H1 (cell line): ENCODE data around the gene ANAPC2. TPM values are rescaled to one million over a fixed set of nuclear protein-coding genes. Genes with fewer than 3 reads are reported as not detected.
A peak's percentile ranks its signal among the peaks of the same experiment; 100 is the strongest.

Experiments
- CTCF ChIA-PET: fragments of 300-600 bp; sonication (Branson Sonifier 250); formaldehyde crosslinking; loops from one replicate; lab custom pipeline; 2021; ENCODE audit not compliant: partially characterized antibody; lab: Charles Lee
- POLR2A ChIA-PET: fragments of 300-600 bp; sonication (Branson Sonifier 250); formaldehyde crosslinking; loops from one replicate; lab custom pipeline; 2021; ENCODE audit warnings: inconsistent platforms; ENCODE audit not compliant: partially characterized antibody; lab: Charles Lee
- DNase-seq, 2 experiments: peaks; one replicate each; pipeline versions ENCODE4 v3.0.0 to v3.0.0-alpha.2; 2010 to 2022; ENCODE audit warnings: low spot score in 2 of 2, low read depth in 1 of 2, mixed read lengths in 1 of 2
- FAIRE-seq: peaks from 2 replicates; lab custom pipeline; 2011; peaks lifted over from hg19 to GRCh38; lab: Jason Lieb, UNC
- H2AFZ ChIP-seq: 2 replicates; pipeline ENCODE4 v1.8.1; 2012; ENCODE audit warnings: low read length, inconsistent platforms
- H2AK5ac ChIP-seq: 2 replicates; pipeline ENCODE4 v1.6.1; 2013; ENCODE audit warnings: low read depth, low read length
- H2BK120ac ChIP-seq: replicated peaks from 2 replicates; pipeline ENCODE3; 2013; ENCODE audit warnings: low read depth, low read length, inconsistent platforms
- H2BK12ac ChIP-seq: 2 replicates; pipeline ENCODE4 v1.6.1; 2013; ENCODE audit warnings: low read depth, low read length
- H2BK15ac ChIP-seq: 2 replicates; pipeline ENCODE4 v1.6.1; 2013; ENCODE audit warnings: low read length
- H2BK20ac ChIP-seq: 2 replicates; pipeline ENCODE4 v1.6.1; 2013; ENCODE audit warnings: low read length
- H2BK5ac ChIP-seq: 2 replicates; pipeline ENCODE4 v1.6.1; 2013; ENCODE audit warnings: low read depth, low read length
- H3K14ac ChIP-seq: 2 replicates; pipeline ENCODE4 v1.6.1; 2013; ENCODE audit warnings: inconsistent platforms; ENCODE audit not compliant: insufficient read length
- H3K18ac ChIP-seq: 2 replicates; pipeline ENCODE4 v1.6.1; 2013; ENCODE audit warnings: low read length; ENCODE audit errors: extremely low read depth
- H3K23ac ChIP-seq: 2 replicates; pipeline ENCODE4 v1.6.1; 2013; ENCODE audit warnings: inconsistent platforms; ENCODE audit not compliant: insufficient read length
- H3K23me2 ChIP-seq: 2 replicates; pipeline ENCODE4 v1.6.1; 2013; ENCODE audit warnings: low read depth, low read length
- H3K27ac ChIP-seq: 2 replicates; pipeline ENCODE4 v1.6.1; 2011; ENCODE audit warnings: low read depth, low read length, inconsistent platforms
- H3K27me3 ChIP-seq, 4 experiments: replicated peaks in 1 of 4; 1 replicate in 1 of 4; 2 replicates in 3 of 4; pipeline versions ENCODE4 v1.6.1 to v1.8.1; 2011 to 2013; ENCODE audit warnings: low read length in 3 of 4, mild to moderate bottlenecking in 3 of 4, inconsistent platforms in 2 of 4, mixed read lengths in 2 of 4, moderate library complexity in 1 of 4; ENCODE audit not compliant: control insufficient read depth in 3 of 4, insufficient read depth in 3 of 4; ENCODE audit errors: extremely low read depth in 1 of 4
- H3K36me3 ChIP-seq, 4 experiments: 2 replicates each; pipeline versions ENCODE4 v1.6.1 to v1.8.1; 2011 to 2013; ENCODE audit warnings: mild to moderate bottlenecking in 4 of 4, low read length in 3 of 4, moderate library complexity in 2 of 4, control low read depth in 1 of 4, inconsistent platforms in 1 of 4; ENCODE audit not compliant: insufficient read depth in 4 of 4, control insufficient read depth in 2 of 4
- H3K4ac ChIP-seq: replicated peaks from 2 replicates; pipeline ENCODE3; 2013; ENCODE audit warnings: low read length, low read depth, mixed read lengths, inconsistent platforms; ENCODE audit not compliant: insufficient read length
- H3K4me1 ChIP-seq, 4 experiments: replicated peaks in 1 of 4; 1 replicate in 1 of 4; 2 replicates in 3 of 4; pipeline versions ENCODE4 v1.6.1 to v1.8.1; 2011 to 2013; ENCODE audit warnings: low read length in 3 of 4, inconsistent platforms in 2 of 4, mixed read lengths in 1 of 4; ENCODE audit not compliant: insufficient read depth in 4 of 4, control insufficient read depth in 3 of 4
- H3K4me2 ChIP-seq, 2 experiments: 2 replicates each; pipeline versions ENCODE4 v1.6.1 to v1.8.1; 2011 to 2013; ENCODE audit warnings: low read depth in 2 of 2, low read length in 2 of 2, control low read depth in 1 of 2, inconsistent platforms in 1 of 2, mild to moderate bottlenecking in 1 of 2; ENCODE audit not compliant: insufficient read depth in 1 of 2
- H3K4me3 ChIP-seq, 4 experiments: fragments of 200-600, 300-600 bp in 1 of 4; sonication (generic), shearing (Covaris generic), sonication (Bioruptor Twin) in 1 of 4; 2 replicates each; pipeline versions ENCODE4 v1.5.1 to v1.8.1; 2011 to 2016; ENCODE audit warnings: low read length in 4 of 4, low read depth in 3 of 4, control low read depth in 2 of 4, inconsistent platforms in 2 of 4, mild to moderate bottlenecking in 2 of 4, mixed read lengths in 1 of 4, moderate library complexity in 1 of 4; ENCODE audit not compliant: insufficient read depth in 2 of 4; ENCODE audit errors: extremely low read depth in 1 of 4
- H3K56ac ChIP-seq: replicated peaks from 2 replicates; pipeline ENCODE3; 2013; ENCODE audit warnings: low read depth, mild to moderate bottlenecking, mixed read lengths, low read length, inconsistent platforms; ENCODE audit not compliant: insufficient read length
- H3K79me1 ChIP-seq: 2 replicates; pipeline ENCODE4 v1.6.1; 2013; ENCODE audit warnings: low read depth, low read length, control low read depth
- H3K79me2 ChIP-seq, 2 experiments: 2 replicates each; pipeline versions ENCODE4 v1.6.1 to v1.8.1; 2012 to 2013; ENCODE audit warnings: low read length in 2 of 2, mild to moderate bottlenecking in 2 of 2, inconsistent platforms in 1 of 2; ENCODE audit not compliant: insufficient read depth in 2 of 2, control insufficient read depth in 1 of 2
- H3K9ac ChIP-seq, 4 experiments: replicated peaks in 1 of 4; 1 replicate in 1 of 4; 2 replicates in 3 of 4; pipeline versions ENCODE4 v1.6.1 to v1.8.1; 2011 to 2013; ENCODE audit warnings: low read depth in 3 of 4, low read length in 3 of 4, control low read depth in 2 of 4, mild to moderate bottlenecking in 2 of 4, moderate library complexity in 2 of 4, inconsistent platforms in 1 of 4; ENCODE audit errors: extremely low read depth in 1 of 4
- H3K9me3 ChIP-seq, 2 experiments: 2 replicates each; pipeline versions ENCODE4 v1.6.1 to v1.8.1; 2012 to 2013; ENCODE audit warnings: mild to moderate bottlenecking in 2 of 2, moderate library complexity in 2 of 2, control low read depth in 1 of 2, inconsistent platforms in 1 of 2, low read depth in 1 of 2, low read length in 1 of 2, mixed read lengths in 1 of 2; ENCODE audit not compliant: insufficient read depth in 2 of 2
- H4K20me1 ChIP-seq, 2 experiments: replicated peaks in 1 of 2; 2 replicates each; pipeline versions ENCODE3 to v1.8.1; 2011 to 2013; ENCODE audit warnings: inconsistent platforms in 2 of 2, low read length in 2 of 2, mild to moderate bottlenecking in 1 of 2; ENCODE audit not compliant: insufficient read depth in 2 of 2, control insufficient read depth in 1 of 2
- H4K5ac ChIP-seq: 2 replicates; pipeline ENCODE4 v1.6.1; 2013; ENCODE audit warnings: low read length, low read depth, mixed read lengths, inconsistent platforms; ENCODE audit not compliant: insufficient read length
- H4K8ac ChIP-seq: 2 replicates; pipeline ENCODE4 v1.8.0; 2013; ENCODE audit warnings: mild to moderate bottlenecking, moderate library complexity, low read length, inconsistent platforms; ENCODE audit not compliant: insufficient read depth; ENCODE audit errors: extremely low read depth
- H4K91ac ChIP-seq: replicated peaks from 2 replicates; pipeline ENCODE3; 2013; ENCODE audit warnings: low read length, mixed read lengths, inconsistent platforms; ENCODE audit not compliant: insufficient read length
- BACH1 ChIP-seq: IDR thresholded peaks from 2 replicates; pipeline ENCODE4 v1.6.1; 2012; ENCODE audit warnings: low read length, improper control_type of control experiment
- CEBPB ChIP-seq: IDR thresholded peaks from 2 replicates; pipeline ENCODE4 v1.6.1; 2012; ENCODE audit warnings: low read depth, low read length
- EP300 ChIP-seq, 2 experiments: IDR thresholded peaks; 1 replicate in 1 of 2; 2 replicates in 1 of 2; pipeline ENCODE4 v1.6.1; 2011 to 2012; ENCODE audit warnings: low read depth in 2 of 2, low read length in 2 of 2, mild to moderate bottlenecking in 2 of 2, borderline replicate concordance in 1 of 2, inconsistent platforms in 1 of 2, moderate library complexity in 1 of 2
- RFX5 ChIP-seq: IDR thresholded peaks from 2 replicates; pipeline ENCODE4 v1.6.1; 2011; ENCODE audit warnings: low read depth, low read length, improper control_type of control experiment, borderline replicate concordance
- SIN3A ChIP-seq, 2 experiments: IDR thresholded peaks in 1 of 2; conservative IDR thresholded peaks in 1 of 2; 2 replicates each; pipeline ENCODE4 v1.6.1; 2011 to 2012; ENCODE audit warnings: low read length in 2 of 2, improper control_type of control experiment in 1 of 2, low read depth in 1 of 2, mild to moderate bottlenecking in 1 of 2
- TAF7 ChIP-seq: optimal IDR thresholded peaks from 2 replicates; pipeline ENCODE3; 2011; ENCODE audit warnings: low read depth, mild to moderate bottlenecking, inconsistent platforms, low read length, moderate library complexity, borderline replicate concordance
- TCF12 ChIP-seq: IDR thresholded peaks from 2 replicates; pipeline ENCODE4 v1.6.1; 2011; ENCODE audit warnings: low read depth, mild to moderate bottlenecking, low read length
- WGBS, 2 experiments: shearing (Covaris generic) in 1 of 2; methylation state at CpG; one replicate each; pipeline versions ENCODE4 v1.1.6 to v1.1.7; 2013 to 2015; ENCODE audit warnings: low lambda C conversion rate in 2 of 2, mixed read lengths in 2 of 2, inconsistent platforms in 1 of 2, low coverage in 1 of 2, missing lambda C conversion rate in 1 of 2; ENCODE audit not compliant: insufficient replicate concordance in 2 of 2, insufficient coverage in 1 of 2, insufficient read length in 1 of 2; ENCODE audit errors: extremely low coverage in 1 of 2, missing lambda C conversion rate in 1 of 2; 5-methylcytosine and 5-hydroxymethylcytosine counted together
- polyA plus RNA-seq, 7 experiments: library from polyadenylated mRNA; depleted of rRNA in 3 of 7; stranded (reverse) in 5 of 7; unstranded in 2 of 7; fragments of >200 nt in 5 of 7; fragments of 200-250 nt in 2 of 7; gene quantifications; 1 replicate in 5 of 7; 2 replicates in 1 of 7; 4 replicates in 1 of 7; pipeline versions ENCODE4 v1.2.1 to v1.2.3, GENCODE V29; 2011 to 2013; ENCODE audit warnings: missing spikeins in 2 of 7, mixed read lengths in 2 of 7
- total RNA-seq: library from RNA; stranded (reverse); fragmentation: NEBNext Ultra II Directional; extraction: Animal tissue kit (Norgen Biotek cat#: 25700); gene quantifications from 2 replicates; pipeline ENCODE4 v1.2.1, GENCODE V29; 2021

ANAPC2 gene
- total and polyA plus RNA-seq, 2 of the 8 experiments (the other 6 are each of a cell fraction or from before 2014, with no cell fraction given) = 30.2 to 37.7 TPM

GRCh38 chr9:137198051-137198901, 9.9 kb upstream of the ANAPC2 start:
- Histone ChIP-seq H2AK5ac (no peak overlapping the region), H2BK20ac (no peak overlapping the region), H2BK5ac (no peak overlapping the region), H3K23me2 (peaks cover 3% of the 10 kb centered on the region; the same call in 1 of the 2 replicates), H4K91ac (no peak overlapping the region), H4K8ac (peak overlapping the region; percentile 35; the same call in 1 of the 2 replicates), H2BK120ac (no peak overlapping the region), H3K27me3 (no peaks in the 10 kb centered on the region), H4K20me1 (peaks cover 7 to 29% of the 10 kb centered on the region in 2 experiments), H3K4me1 (peaks cover 0 to 33% (median 17%) of the 10 kb centered on the region in 4 experiments; a peak in 6 of 7 replicates), H3K23ac (no peak overlapping the region), H2AFZ (no peak overlapping the region), H2BK15ac (no peak overlapping the region), H3K9ac (no peak overlapping the region), H3K27ac (no peak overlapping the region), H3K4me3 (peak overlapping the region in 1 of 4 experiments; percentile 67; a peak in 1 of 8 replicates), H3K36me3 (no peaks in the 10 kb centered on the region), H3K18ac (no peak overlapping the region), H3K9me3 (no peaks in the 10 kb centered on the region), H3K79me1 (peaks cover 22% of the 10 kb centered on the region), H3K14ac (no peak overlapping the region), H3K79me2 (peaks cover 0 to 30% of the 10 kb centered on the region in 2 experiments; a peak in 3 of 4 replicates), H4K5ac (no peak overlapping the region), H3K4ac (no peak overlapping the region), H2BK12ac (no peak overlapping the region), H3K4me2 (peak overlapping the region; percentile 70 to 76; a peak in 2 of 4 replicates), H3K56ac (no peak overlapping the region)
- TF ChIP-seq TAF7 (no peak), TCF12 (no peak), BACH1 (no peak), EP300 (IDR thresholded peaks at IDR 0.05; ENCODE audit: borderline replicate concordance in 1 of 2, low read depth in 2 of 2, low read length in 2 of 2) (no peak), SIN3A (conservative IDR thresholded peaks at IDR 0.05 in 1 of 2, IDR thresholded peaks at IDR 0.05 in 1 of 2; ENCODE audit: low read depth in 1 of 2, low read length in 2 of 2) (no peak), RFX5 (no peak), CEBPB (no peak)
- FAIRE-seq (no peak), DNase-seq (no peak)
- ChIA-PET CTCF (interaction anchor here (0.6 to 14.0 kb wide), 10 partner anchors 8 to 108 kb away, joined by 3 to 204 read pairs (median 4); partner anchors contain the start of genes CYSRT1, RNF208, RNF224 and SLC34A3), POLR2A (interaction anchor here (0.8 to 2.2 kb wide), 13 partner anchors 10 to 108 kb away, joined by 3 to 21 read pairs (median 4); partner anchors contain the start of genes ANAPC2, RNF208 and SSNA1)
- WGBS, 2 experiments = 89% methylated on average over 14 of the region's 19 CpGs; no CpG with 5 or more reads in 1 of the 2 experiments
